Testis (tissue), 3 donors: ENCODE data around the gene KCNK5. TPM values are rescaled to one million over a fixed set of nuclear protein-coding genes. Genes with fewer than 3 reads are reported as not detected.

ENCODE experiments used
- DNase-seq: peaks from one replicate; pipeline ENCODE4 v3.0.0-alpha.2; 2019
- H3K27ac ChIP-seq, 2 donors: fragments of 200-600 bp; sonication (generic); one replicate each; pipeline ENCODE4 v1.5.1; 2019
- H3K27me3 ChIP-seq: fragments of 200-600 bp; sonication (generic); one replicate; pipeline ENCODE4 v1.5.1; 2019
- H3K36me3 ChIP-seq: fragments of 200-600 bp; sonication (generic); one replicate; pipeline ENCODE4 v1.5.1; 2017; ENCODE audit warnings: low read depth; ENCODE audit errors: missing control alignments
- H3K4me1 ChIP-seq: fragments of 200-600 bp; sonication (generic); one replicate; pipeline ENCODE4 v1.5.1; 2019
- H3K4me3 ChIP-seq, 2 donors: fragments of 200-600 bp; sonication (generic); one replicate each; pipeline ENCODE4 v1.5.1; 2017 to 2019
- H3K9me3 ChIP-seq: fragments of 200-600 bp; sonication (generic); one replicate; pipeline ENCODE4 v1.5.1; 2017
- POLR2A ChIP-seq: fragments of 450-650 bp; IDR thresholded peaks from one replicate; pipeline ENCODE4 v1.6.1; 2017; ENCODE audit warnings: antibody characterized with exemption, mild to moderate bottlenecking, moderate library complexity
- WGBS, 2 donors: methylation state at CpG; one replicate each; pipeline ENCODE4 v1.1.5; 2018; 5-methylcytosine and 5-hydroxymethylcytosine counted together
- intact Hi-C: fragments of 100-400 bp; cut with DNase I; formaldehyde crosslinking; loops from one replicate; pipeline ENCODE4 v1.15.1; 2023; ENCODE audit warnings: low total_unique reads
- polyA plus RNA-seq: library from polyadenylated mRNA; stranded (reverse); fragments of 350-450 nt; fragmentation: Illumina TruSeq; extraction: RNeasy Lipid Tissue Mini Kit (QIAGEN cat#74804); gene quantifications from one replicate; pipeline ENCODE4 v1.2.3, GENCODE V29; 2014; ENCODE audit warnings: low read depth, low replicate concordance; ENCODE audit not compliant: insufficient read depth
- total RNA-seq, 2 donors: library from RNA; depleted of rRNA; stranded (reverse); fragments of >200 nt; gene quantifications; one replicate each; pipeline ENCODE4 v1.2.3, GENCODE V29; 2016
- TF ChIP-seq, protein P1 (sequence below), 3 experiments: fragments of 450-650 bp in 2 of 3; fragments of 200-600 bp in 1 of 3; sonication (generic) in 1 of 3; IDR thresholded peaks; one replicate each; pipeline ENCODE4 v1.5.1; 2016 to 2019; ENCODE audit warnings: antibody characterized with exemption in 3 of 3, mild to moderate bottlenecking in 2 of 3, moderate library complexity in 1 of 3

The KCNK5 gene
- total and polyA plus RNA-seq, 3 donors from 2014 or later, result 1.6 to 2.3 (median 2.0) TPM

DNA sequence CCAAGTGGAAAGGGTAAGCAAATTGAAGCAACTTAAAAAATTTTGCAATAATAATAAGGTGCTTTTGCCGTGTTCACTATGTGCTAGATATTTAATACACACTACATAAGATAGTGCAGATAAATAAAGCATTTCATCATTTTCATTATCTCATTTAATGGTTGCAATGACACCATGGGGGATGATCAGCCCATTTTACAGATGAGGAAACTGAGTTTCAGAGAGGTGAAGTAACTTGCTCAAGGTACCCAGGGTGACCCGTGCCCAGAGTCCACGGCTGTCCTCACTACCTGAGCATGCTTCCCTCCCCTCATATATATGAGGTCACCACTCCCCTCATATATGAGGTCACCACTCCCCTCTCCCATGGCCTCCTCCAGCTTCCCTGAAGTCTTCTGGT lies 7.5 kb upstream of the KCNK5 start:
- intact Hi-C loops, result no loop called here
- DNase-seq, result no peak
- H3K27ac ChIP-seq, result no peak overlapping the region
- no peaks in the 10 kb centered on the region for H3K9me3 ChIP-seq
- H3K36me3 ChIP-seq, result no peaks in the 10 kb centered on the region
- H3K27me3 ChIP-seq, result no peaks in the 10 kb centered on the region
- 88 to 100% methylated on average over 3 of the region's 3 CpGs for WGBS, 2 donors
- no peak overlapping the region for H3K4me3 ChIP-seq
- TF ChIP-seq POLR2A, result no peak
- TF ChIP-seq, protein P1, sequence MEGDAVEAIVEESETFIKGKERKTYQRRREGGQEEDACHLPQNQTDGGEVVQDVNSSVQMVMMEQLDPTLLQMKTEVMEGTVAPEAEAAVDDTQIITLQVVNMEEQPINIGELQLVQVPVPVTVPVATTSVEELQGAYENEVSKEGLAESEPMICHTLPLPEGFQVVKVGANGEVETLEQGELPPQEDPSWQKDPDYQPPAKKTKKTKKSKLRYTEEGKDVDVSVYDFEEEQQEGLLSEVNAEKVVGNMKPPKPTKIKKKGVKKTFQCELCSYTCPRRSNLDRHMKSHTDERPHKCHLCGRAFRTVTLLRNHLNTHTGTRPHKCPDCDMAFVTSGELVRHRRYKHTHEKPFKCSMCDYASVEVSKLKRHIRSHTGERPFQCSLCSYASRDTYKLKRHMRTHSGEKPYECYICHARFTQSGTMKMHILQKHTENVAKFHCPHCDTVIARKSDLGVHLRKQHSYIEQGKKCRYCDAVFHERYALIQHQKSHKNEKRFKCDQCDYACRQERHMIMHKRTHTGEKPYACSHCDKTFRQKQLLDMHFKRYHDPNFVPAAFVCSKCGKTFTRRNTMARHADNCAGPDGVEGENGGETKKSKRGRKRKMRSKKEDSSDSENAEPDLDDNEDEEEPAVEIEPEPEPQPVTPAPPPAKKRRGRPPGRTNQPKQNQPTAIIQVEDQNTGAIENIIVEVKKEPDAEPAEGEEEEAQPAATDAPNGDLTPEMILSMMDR (IDR thresholded peaks at IDR 0.05), result no peak
- no peaks in the 10 kb centered on the region for H3K4me1 ChIP-seq

DNA sequence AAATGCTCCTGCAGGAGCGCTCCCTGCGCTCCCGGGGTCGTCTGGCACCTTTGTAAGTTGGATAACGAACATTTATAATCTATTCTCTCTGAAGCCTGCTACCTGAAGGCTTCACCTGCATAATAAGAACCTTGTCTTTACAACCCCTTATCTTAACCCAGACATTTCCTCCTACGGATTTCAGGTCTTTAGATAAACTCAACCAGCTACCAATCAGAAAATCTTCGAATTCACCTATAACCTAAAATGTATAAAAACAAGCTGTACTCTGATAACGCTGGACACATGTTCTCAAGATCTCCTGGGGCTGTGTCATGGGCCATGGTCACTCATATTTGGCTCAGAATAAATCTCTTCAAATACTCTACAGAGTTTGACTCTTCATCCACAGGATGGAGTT lies 4.1 kb upstream of the KCNK5 start:
- no peak for DNase-seq
- Histone ChIP-seq H3K9me3 (no peaks in the 10 kb centered on the region), H3K4me3 (no peak overlapping the region), H3K27me3 (no peaks in the 10 kb centered on the region), H3K4me1 (peaks cover 5% of the 10 kb centered on the region), H3K27ac (no peak overlapping the region), H3K36me3 (no peaks in the 10 kb centered on the region)
- intact Hi-C loops, result no loop called here
- 82 to 84% methylated on average over 8 of the region's 8 CpGs for WGBS, 2 donors
- no peak for TF ChIP-seq POLR2A
- TF ChIP-seq, protein P1 (IDR thresholded peaks at IDR 0.05), result no peak

GRCh38 chr6:39231521-39232243 lies 2.4 kb upstream of the KCNK5 start:
- intact Hi-C loops, result no loop called here
- 82% methylated on average over 7 of the region's 7 CpGs for WGBS, 2 donors
- no peaks in the 10 kb centered on the region for H3K36me3 ChIP-seq
- DNase-seq, result no peak
- H3K4me3 ChIP-seq, result no peak overlapping the region
- H3K27ac ChIP-seq, result no peak overlapping the region
- peaks cover 5% of the 10 kb centered on the region for H3K4me1 ChIP-seq
- H3K27me3 ChIP-seq, result no peaks in the 10 kb centered on the region
- H3K9me3 ChIP-seq, result no peaks in the 10 kb centered on the region
- no peak for TF ChIP-seq POLR2A
- TF ChIP-seq, protein P1 (IDR thresholded peaks at IDR 0.05), result no peak

DNA sequence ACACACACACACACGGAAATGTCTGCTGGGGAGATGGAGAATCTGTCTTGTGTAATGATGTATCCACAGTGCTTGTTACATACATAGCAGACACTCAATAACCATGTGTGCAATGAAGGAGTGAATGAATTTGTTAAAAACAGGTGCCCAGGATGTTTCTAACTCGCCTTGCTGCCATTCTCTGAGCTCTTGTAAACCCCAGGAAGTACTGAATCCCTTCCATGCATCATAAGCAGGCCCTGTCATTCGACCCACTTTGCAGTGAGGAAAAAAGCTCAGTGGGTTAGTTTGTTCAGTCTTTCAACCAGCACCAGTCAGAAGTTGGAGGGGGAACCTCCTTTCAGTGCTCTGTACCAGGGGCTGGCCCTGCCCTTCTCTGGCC lies 1.4 kb upstream of the KCNK5 start:
- DNase-seq, result no peak
- TF ChIP-seq POLR2A, result no peak
- TF ChIP-seq, protein P1 (IDR thresholded peaks at IDR 0.05), result no peak

More for the DNA sequence above, 1.4 kb upstream of the KCNK5 start:
- no peaks in the 10 kb centered on the region for H3K27me3 ChIP-seq
- H3K27ac ChIP-seq, result no peak overlapping the region
- no peaks in the 10 kb centered on the region for H3K9me3 ChIP-seq
- H3K4me1 ChIP-seq, result peaks cover 5% of the 10 kb centered on the region
- WGBS, 2 donors, result 50 to 65% methylated on average over 3 of the region's 3 CpGs
- intact Hi-C loops, result no loop called here
- H3K36me3 ChIP-seq, result no peaks in the 10 kb centered on the region
- no peak overlapping the region for H3K4me3 ChIP-seq
